Heart left ventricle (tissue), 16 donors: ENCODE measurements around the gene DCUN1D3. TPM values are rescaled to one million over a fixed set of nuclear protein-coding genes. Genes with fewer than 3 reads are reported as not detected.
"Not testable (repeated sequence)": the region's sequence is repeated elsewhere in the genome, so short reads cannot be mapped to it uniquely, and the experiment has no call there.

Source experiments
- ATAC-seq, 4 donors: fragments of 200-7000 bp; cut with Tn5 transposase; one replicate each; pipeline ENCODE4 v1.9.1; 2020 to 2022; ENCODE audit warnings: moderate library complexity in 4 of 4, mild to moderate bottlenecking in 3 of 4, moderate number of reproducible peaks in 1 of 4
- DNase-seq, 5 donors: peaks; one replicate each; pipeline ENCODE4 v3.0.0-alpha.2; 2020
- H3K27ac ChIP-seq, 12 donors: fragments of 200-600 bp; sonication (generic) in 4 of 12; one replicate each; pipeline versions ENCODE4 v1.5.0 to v1.8.0; 2016 to 2022; ENCODE audit warnings: mild to moderate bottlenecking in 2 of 12
- H3K27me3 ChIP-seq, 9 donors: fragments of 200-600 bp; sonication (generic) in 2 of 9; one replicate each; pipeline versions ENCODE4 v1.5.1 to v1.8.0; 2016 to 2022; ENCODE audit warnings: mild to moderate bottlenecking in 3 of 9
- H3K36me3 ChIP-seq, 9 donors: fragments of 200-600 bp; sonication (generic) in 2 of 9; one replicate each; pipeline versions ENCODE4 v1.5.0 to v1.8.0; 2018 to 2022; ENCODE audit warnings: mild to moderate bottlenecking in 2 of 9
- H3K4me1 ChIP-seq, 12 donors: fragments of 200-600 bp; sonication (generic) in 4 of 12; one replicate each; pipeline versions ENCODE4 v1.5.0 to v1.8.0; 2016 to 2022; ENCODE audit warnings: mild to moderate bottlenecking in 3 of 12
- H3K4me3 ChIP-seq, 12 donors: fragments of 200-600 bp; sonication (generic) in 4 of 12; one replicate each; pipeline versions ENCODE4 v1.5.0 to v1.8.0; 2017 to 2022; ENCODE audit warnings: mild to moderate bottlenecking in 9 of 12, moderate library complexity in 4 of 12
- H3K9me3 ChIP-seq, 12 donors: fragments of 200-600 bp; sonication (generic) in 4 of 12; one replicate each; pipeline versions ENCODE4 v1.5.0 to v1.8.0; 2016 to 2022; ENCODE audit warnings: mild to moderate bottlenecking in 1 of 12
- POLR2A ChIP-seq, 2 donors: fragments of 450-650 bp; IDR thresholded peaks; one replicate each; pipeline ENCODE4 v1.6.1; 2017; ENCODE audit warnings: antibody characterized with exemption in 2 of 2, mild to moderate bottlenecking in 2 of 2, moderate library complexity in 2 of 2
- WGBS, 4 donors: extraction: QIAGEN DNeasy Blood & Tissue Kit in 2 of 4; methylation state at CpG; one replicate each; pipeline versions ENCODE4 v1.1.5 to v1.1.7; 2013 to 2018; 5-methylcytosine and 5-hydroxymethylcytosine counted together
- intact Hi-C, 10 donors: fragments of 100-400 bp; cut with DNase I; formaldehyde crosslinking; loops; one replicate each; pipeline versions ENCODE4 v1.11.1 to v1.14.2; 2022
- polyA plus RNA-seq, 2 donors: library from polyadenylated mRNA; stranded (reverse); fragments of 200-250 nt; gene quantifications; one replicate each; pipeline ENCODE4 v1.2.3, GENCODE V29; 2013
- total RNA-seq, 9 donors: library from RNA; depleted of rRNA in 2 of 9; stranded (reverse); fragments of >200 nt in 2 of 9; fragmentation: NEBNext Ultra II Directional in 3 of 9; extraction: Animal tissue kit (Norgen Biotek cat#: 25700) in 3 of 9; gene quantifications; one replicate each; pipeline versions ENCODE4 v1.1.0 to v1.2.4, GENCODE V29; 2016 to 2023
- TF ChIP-seq, protein P1 (sequence below), 12 donors: fragments of 200-600 bp; sonication (generic) in 4 of 12; IDR thresholded peaks; one replicate each; pipeline versions ENCODE4 v1.5.0 to v1.8.0; 2018 to 2022; ENCODE audit warnings: antibody characterized with exemption in 12 of 12, mild to moderate bottlenecking in 5 of 12
- donor health status: ischemic (EF 13 %, LVEDD 7.1; RV severe dilation, severe dysfunction).
- donor health status: healthy with polysubstance abuse.
- donor health status: DM: no; HTN: yes; CAD: no.
- donor health status: DM: no; HTN: no; CAD: no.
- donor health status: ischemic (EF 25% LVEDD 6.9; RV normal size, moderate dysfunction).
- donor health status: ischemic (EF 25% LVEDD 5.7; RV mildly dilated, moderate dysfunction).
- donor health status: healthy.
- donor health status: DM: yes; HTN: yes; CAD: no.
- donor health status: ischemic (EF 35%, LVEDD 5.7; RV mildly dilated, moderate dysfunction).
- donor health status: nonischemic (EF 11% LVEDD 7.7; RV severe dilation, severe dysfunction).
- donor health status: DM: yes; HTN: yes; CAD: no.
- donor health status: PGD.
- donor health status: ischemic (EF 29% LVEDD 5.4; RV normal size, mild dysfunction).
- donor health status: nonischemic (EF 23%, LVEDD 6.1; RV moderate dilation, normal function).

Gene DCUN1D3
- total and polyA plus RNA-seq, 11 donors, result 2.6 to 21.4 (median 11.0) TPM

GRCh38 chr16:20946015-20946629 is 46.0 kb upstream of the DCUN1D3 start:
- Histone ChIP-seq H3K27ac (no peak overlapping the region), H3K9me3 (no peaks in the 10 kb centered on the region), H3K36me3 (no peaks in the 10 kb centered on the region), H3K4me3 (no peak overlapping the region), H3K27me3 (no peaks in the 10 kb centered on the region), H3K4me1 (peaks cover 0 to 11% (median 0%) of the 10 kb centered on the region in 12 donors)
- WGBS, 4 donors, result 74 to 83% (median 78%) methylated on average over 8 of the region's 8 CpGs
- ATAC-seq (no peak), DNase-seq (no peak)
- intact Hi-C loops, result loop anchor here in 2 of 10 donors (5.0 to 10.0 kb wide), 2 partner anchors 99 to 101 kb away; no protein-coding TSS in a partner anchor
- TF ChIP-seq, protein P1, sequence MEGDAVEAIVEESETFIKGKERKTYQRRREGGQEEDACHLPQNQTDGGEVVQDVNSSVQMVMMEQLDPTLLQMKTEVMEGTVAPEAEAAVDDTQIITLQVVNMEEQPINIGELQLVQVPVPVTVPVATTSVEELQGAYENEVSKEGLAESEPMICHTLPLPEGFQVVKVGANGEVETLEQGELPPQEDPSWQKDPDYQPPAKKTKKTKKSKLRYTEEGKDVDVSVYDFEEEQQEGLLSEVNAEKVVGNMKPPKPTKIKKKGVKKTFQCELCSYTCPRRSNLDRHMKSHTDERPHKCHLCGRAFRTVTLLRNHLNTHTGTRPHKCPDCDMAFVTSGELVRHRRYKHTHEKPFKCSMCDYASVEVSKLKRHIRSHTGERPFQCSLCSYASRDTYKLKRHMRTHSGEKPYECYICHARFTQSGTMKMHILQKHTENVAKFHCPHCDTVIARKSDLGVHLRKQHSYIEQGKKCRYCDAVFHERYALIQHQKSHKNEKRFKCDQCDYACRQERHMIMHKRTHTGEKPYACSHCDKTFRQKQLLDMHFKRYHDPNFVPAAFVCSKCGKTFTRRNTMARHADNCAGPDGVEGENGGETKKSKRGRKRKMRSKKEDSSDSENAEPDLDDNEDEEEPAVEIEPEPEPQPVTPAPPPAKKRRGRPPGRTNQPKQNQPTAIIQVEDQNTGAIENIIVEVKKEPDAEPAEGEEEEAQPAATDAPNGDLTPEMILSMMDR (IDR thresholded peaks at IDR 0.05), result no peak
- no peak for TF ChIP-seq POLR2A (IDR thresholded peaks at IDR 0.05)

- not testable (repeated sequence) for ATAC-seq, DNase-seq, H3K27me3 ChIP-seq, H3K27ac ChIP-seq, H3K4me3 ChIP-seq, H3K36me3 ChIP-seq, H3K9me3 ChIP-seq
- WGBS, 4 donors, result 94 to 96% (median 94%) methylated on average over 11 of the region's 11 CpGs
- peaks cover 0 to 15% (median 0%) of the 10 kb centered on the region in 12 donors for H3K4me1 ChIP-seq
- intact Hi-C loops, result loop anchor here in 3 of 10 donors (2.0 to 10.0 kb wide), 3 partner anchors 95 to 101 kb away; no protein-coding TSS in a partner anchor
Measured at GRCh38 chr16:20945575-20945875, 45.4 kb upstream of the DCUN1D3 start.

- TF ChIP-seq POLR2A (IDR thresholded peaks at IDR 0.05), result no peak
- TF ChIP-seq, protein P1 (IDR thresholded peaks at IDR 0.05), result peak in 4 of 12 donors; percentile 11 to 34 (median 22)
- H3K36me3 ChIP-seq, result no peaks in the 10 kb centered on the region
- H3K4me3 ChIP-seq, result no peak overlapping the region
- H3K27me3 ChIP-seq, result no peaks in the 10 kb centered on the region
- DNase-seq (no peak), ATAC-seq (peak in 2 of 4 donors; percentile 24 to 45)
- peaks cover 0 to 15% (median 0%) of the 10 kb centered on the region in 12 donors for H3K4me1 ChIP-seq
- no peaks in the 10 kb centered on the region for H3K9me3 ChIP-seq
- intact Hi-C loops, result loop anchor here in 4 of 10 donors (1.0 to 10.0 kb wide), 4 partner anchors 94 to 100 kb away; no protein-coding TSS in a partner anchor
- no peak overlapping the region for H3K27ac ChIP-seq
- 83 to 92% (median 91%) methylated on average over 5 of the region's 5 CpGs for WGBS, 4 donors
Measured at GRCh38 chr16:20944861-20945574, 44.9 kb upstream of the DCUN1D3 start.

GRCh38 chr16:20942256-20942655 is 42.1 kb upstream of the DCUN1D3 start:
- WGBS, 4 donors, result 74 to 83% (median 76%) methylated on average over 4 of the region's 4 CpGs
- ATAC-seq (no peak), DNase-seq (no peak)
- Histone ChIP-seq H3K9me3 (no peaks in the 10 kb centered on the region), H3K4me3 (no peak overlapping the region), H3K36me3 (no peaks in the 10 kb centered on the region), H3K27me3 (no peaks in the 10 kb centered on the region), H3K4me1 (peaks cover 0 to 15% (median 0%) of the 10 kb centered on the region in 12 donors), H3K27ac (no peak overlapping the region)
- no peak for TF ChIP-seq POLR2A (IDR thresholded peaks at IDR 0.05)
- TF ChIP-seq, protein P1 (IDR thresholded peaks at IDR 0.05), result no peak
- intact Hi-C loops, result loop anchor here in 1 of 10 donors (10.0 kb wide), 1 partner anchor 97 kb away; no protein-coding TSS in a partner anchor
